GM23338 (cell line): ENCODE measurements around the gene KRT6A.

ENCODE experiments used
- CREB1 ChIP-seq: fragments of 250-450 bp; sonication (Bioruptor Pico); IDR thresholded peaks from 2 replicates; pipeline ENCODE4 v1.5.0; 2020; ENCODE audit warnings: low read depth, mild to moderate bottlenecking, moderate library complexity
- CTCF ChIP-seq, 2 experiments: fragments of 200-600 bp in 1 of 2; sonication (generic) in 1 of 2; conservative IDR thresholded peaks; 2 replicates each; pipeline versions ENCODE4 v1.5.1 to v1.6.1; 2016 to 2017; ENCODE audit warnings: antibody characterized with exemption in 2 of 2, low read depth in 2 of 2, mild to moderate bottlenecking in 2 of 2, moderate library complexity in 1 of 2
- EZH2 ChIP-seq: fragments of 200-600 bp; sonication (generic); IDR thresholded peaks from one replicate; pipeline ENCODE4 v1.8.0; 2017; ENCODE audit warnings: antibody characterized with exemption, mild to moderate bottlenecking, low read depth; ENCODE audit not compliant: unreplicated experiment
- EZH2phosphoT487 ChIP-seq: fragments of 200-600 bp; sonication (generic); IDR thresholded peaks from one replicate; pipeline ENCODE4 v1.8.1; 2018; ENCODE audit warnings: antibody characterized with exemption; ENCODE audit not compliant: unreplicated experiment
- JUNB ChIP-seq: IDR thresholded peaks from one replicate; pipeline ENCODE4 v1.6.1; 2016; ENCODE audit warnings: antibody characterized with exemption; ENCODE audit not compliant: unreplicated experiment
- POLR2AphosphoS5 ChIP-seq: IDR thresholded peaks from 2 replicates; pipeline ENCODE4 v1.6.1; 2016; ENCODE audit warnings: antibody characterized with exemption, low read depth
- REST ChIP-seq: IDR thresholded peaks from one replicate; pipeline ENCODE4 v1.6.1; 2018; ENCODE audit warnings: antibody characterized with exemption; ENCODE audit not compliant: unreplicated experiment
- ZNF114 ChIP-seq: fragments of 250-450 bp; sonication (Bioruptor Pico); IDR thresholded peaks from 2 replicates; pipeline ENCODE4 v1.5.0; 2020; ENCODE audit warnings: mild to moderate bottlenecking, moderate library complexity
- ZNF331 ChIP-seq: fragments of 250-450 bp; sonication (Bioruptor Pico); IDR thresholded peaks from 2 replicates; pipeline ENCODE4 v1.5.0; 2020; ENCODE audit warnings: low read depth, mild to moderate bottlenecking, moderate library complexity
- TF ChIP-seq, protein P1 (sequence below): fragments of 250-450 bp; sonication (Bioruptor Pico); IDR thresholded peaks from 2 replicates; pipeline ENCODE4 v1.5.0; 2020; ENCODE audit warnings: mild to moderate bottlenecking, moderate library complexity
- TF ChIP-seq, protein P2 (sequence below): IDR thresholded peaks from 2 replicates; pipeline ENCODE4 v1.6.1; 2016; ENCODE audit warnings: antibody characterized with exemption

- TF ChIP-seq CTCF (conservative IDR thresholded peaks at IDR 0.05; ENCODE audit: low read depth in 2 of 2), result no peak
- no peak for TF ChIP-seq REST
- TF ChIP-seq, protein P1, sequence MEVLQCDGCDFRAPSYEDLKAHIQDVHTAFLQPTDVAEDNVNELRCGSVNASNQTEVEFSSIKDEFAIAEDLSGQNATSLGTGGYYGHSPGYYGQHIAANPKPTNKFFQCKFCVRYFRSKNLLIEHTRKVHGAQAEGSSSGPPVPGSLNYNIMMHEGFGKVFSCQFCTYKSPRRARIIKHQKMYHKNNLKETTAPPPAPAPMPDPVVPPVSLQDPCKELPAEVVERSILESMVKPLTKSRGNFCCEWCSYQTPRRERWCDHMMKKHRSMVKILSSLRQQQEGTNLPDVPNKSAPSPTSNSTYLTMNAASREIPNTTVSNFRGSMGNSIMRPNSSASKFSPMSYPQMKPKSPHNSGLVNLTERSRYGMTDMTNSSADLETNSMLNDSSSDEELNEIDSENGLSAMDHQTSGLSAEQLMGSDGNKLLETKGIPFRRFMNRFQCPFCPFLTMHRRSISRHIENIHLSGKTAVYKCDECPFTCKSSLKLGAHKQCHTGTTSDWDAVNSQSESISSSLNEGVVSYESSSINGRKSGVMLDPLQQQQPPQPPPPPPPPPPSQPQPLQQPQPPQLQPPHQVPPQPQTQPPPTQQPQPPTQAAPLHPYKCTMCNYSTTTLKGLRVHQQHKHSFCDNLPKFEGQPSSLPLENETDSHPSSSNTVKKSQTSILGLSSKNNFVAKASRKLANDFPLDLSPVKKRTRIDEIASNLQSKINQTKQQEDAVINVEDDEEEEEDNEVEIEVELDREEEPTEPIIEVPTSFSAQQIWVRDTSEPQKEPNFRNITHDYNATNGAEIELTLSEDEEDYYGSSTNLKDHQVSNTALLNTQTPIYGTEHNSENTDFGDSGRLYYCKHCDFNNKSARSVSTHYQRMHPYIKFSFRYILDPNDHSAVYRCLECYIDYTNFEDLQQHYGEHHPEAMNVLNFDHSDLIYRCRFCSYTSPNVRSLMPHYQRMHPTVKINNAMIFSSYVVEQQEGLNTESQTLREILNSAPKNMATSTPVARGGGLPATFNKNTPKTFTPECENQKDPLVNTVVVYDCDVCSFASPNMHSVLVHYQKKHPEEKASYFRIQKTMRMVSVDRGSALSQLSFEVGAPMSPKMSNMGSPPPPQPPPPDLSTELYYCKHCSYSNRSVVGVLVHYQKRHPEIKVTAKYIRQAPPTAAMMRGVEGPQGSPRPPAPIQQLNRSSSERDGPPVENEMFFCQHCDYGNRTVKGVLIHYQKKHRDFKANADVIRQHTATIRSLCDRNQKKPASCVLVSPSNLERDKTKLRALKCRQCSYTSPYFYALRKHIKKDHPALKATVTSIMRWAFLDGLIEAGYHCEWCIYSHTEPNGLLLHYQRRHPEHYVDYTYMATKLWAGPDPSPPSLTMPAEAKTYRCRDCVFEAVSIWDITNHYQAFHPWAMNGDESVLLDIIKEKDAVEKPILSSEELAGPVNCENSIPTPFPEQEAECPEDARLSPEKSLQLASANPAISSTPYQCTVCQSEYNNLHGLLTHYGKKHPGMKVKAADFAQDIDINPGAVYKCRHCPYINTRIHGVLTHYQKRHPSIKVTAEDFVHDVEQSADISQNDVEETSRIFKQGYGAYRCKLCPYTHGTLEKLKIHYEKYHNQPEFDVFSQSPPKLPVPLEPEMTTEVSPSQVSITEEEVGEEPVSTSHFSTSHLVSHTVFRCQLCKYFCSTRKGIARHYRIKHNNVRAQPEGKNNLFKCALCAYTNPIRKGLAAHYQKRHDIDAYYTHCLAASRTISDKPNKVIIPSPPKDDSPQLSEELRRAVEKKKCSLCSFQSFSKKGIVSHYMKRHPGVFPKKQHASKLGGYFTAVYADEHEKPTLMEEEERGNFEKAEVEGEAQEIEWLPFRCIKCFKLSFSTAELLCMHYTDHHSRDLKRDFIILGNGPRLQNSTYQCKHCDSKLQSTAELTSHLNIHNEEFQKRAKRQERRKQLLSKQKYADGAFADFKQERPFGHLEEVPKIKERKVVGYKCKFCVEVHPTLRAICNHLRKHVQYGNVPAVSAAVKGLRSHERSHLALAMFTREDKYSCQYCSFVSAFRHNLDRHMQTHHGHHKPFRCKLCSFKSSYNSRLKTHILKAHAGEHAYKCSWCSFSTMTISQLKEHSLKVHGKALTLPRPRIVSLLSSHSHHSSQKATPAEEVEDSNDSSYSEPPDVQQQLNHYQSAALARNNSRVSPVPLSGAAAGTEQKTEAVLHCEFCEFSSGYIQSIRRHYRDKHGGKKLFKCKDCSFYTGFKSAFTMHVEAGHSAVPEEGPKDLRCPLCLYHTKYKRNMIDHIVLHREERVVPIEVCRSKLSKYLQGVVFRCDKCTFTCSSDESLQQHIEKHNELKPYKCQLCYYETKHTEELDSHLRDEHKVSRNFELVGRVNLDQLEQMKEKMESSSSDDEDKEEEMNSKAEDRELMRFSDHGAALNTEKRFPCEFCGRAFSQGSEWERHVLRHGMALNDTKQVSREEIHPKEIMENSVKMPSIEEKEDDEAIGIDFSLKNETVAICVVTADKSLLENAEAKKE (CRISPR knock-in tag), result no peak
- TF ChIP-seq EZH2phosphoT487, result no peak
- no peak for TF ChIP-seq EZH2
- no peak for TF ChIP-seq POLR2AphosphoS5
- no peak for TF ChIP-seq CREB1 (CRISPR knock-in tag)
- TF ChIP-seq ZNF331 (CRISPR knock-in tag), result no peak
- TF ChIP-seq, protein P2, sequence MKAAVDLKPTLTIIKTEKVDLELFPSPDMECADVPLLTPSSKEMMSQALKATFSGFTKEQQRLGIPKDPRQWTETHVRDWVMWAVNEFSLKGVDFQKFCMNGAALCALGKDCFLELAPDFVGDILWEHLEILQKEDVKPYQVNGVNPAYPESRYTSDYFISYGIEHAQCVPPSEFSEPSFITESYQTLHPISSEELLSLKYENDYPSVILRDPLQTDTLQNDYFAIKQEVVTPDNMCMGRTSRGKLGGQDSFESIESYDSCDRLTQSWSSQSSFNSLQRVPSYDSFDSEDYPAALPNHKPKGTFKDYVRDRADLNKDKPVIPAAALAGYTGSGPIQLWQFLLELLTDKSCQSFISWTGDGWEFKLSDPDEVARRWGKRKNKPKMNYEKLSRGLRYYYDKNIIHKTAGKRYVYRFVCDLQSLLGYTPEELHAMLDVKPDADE, result no peak
- no peak for TF ChIP-seq JUNB
- no peak for TF ChIP-seq ZNF114 (CRISPR knock-in tag)
Measured at GRCh38 chr12:52525661-52526499, 32.8 kb upstream of the KRT6A start.
